ENCODE data around the gene ADA.
"Not testable (repeated sequence)": the region's sequence is repeated elsewhere in the genome, so short reads cannot be mapped to it uniquely, and the experiment has no call there.

Gene ADA

DNA sequence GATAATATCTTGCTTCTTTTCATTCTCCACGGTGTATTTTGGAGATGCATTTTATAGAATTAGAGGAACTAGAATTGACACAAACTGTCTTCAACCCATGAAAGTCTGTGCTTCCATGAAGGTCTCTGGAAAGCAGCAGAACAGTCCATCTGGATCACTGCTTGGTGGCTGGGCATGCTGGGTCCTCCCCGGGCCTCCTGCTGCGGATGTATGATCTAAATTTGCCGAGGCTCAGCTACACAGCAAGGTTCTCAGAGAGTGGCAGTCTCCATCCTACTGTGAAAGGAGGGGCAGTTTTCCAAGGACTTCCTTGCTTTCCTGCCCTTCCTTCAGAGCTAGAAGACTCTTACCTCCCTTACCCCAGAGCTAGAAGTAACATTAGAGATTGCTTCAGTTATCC lies 54.0 kb downstream of the ADA start:
- Histone ChIP-seq H3K9me3 (replicated peaks in 1 of 11) (no peaks in the 10 kb centered on the region), H3K27me3 (no peaks in the 10 kb centered on the region), H3K9ac (peak overlapping the region in 6 of 11 experiments; percentile 51 to 73 (median 66); a peak in 6 of 22 replicates), H3K27ac (peak overlapping the region in 10 of 11 experiments; percentile 56 to 81 (median 74); a peak in 17 of 22 replicates), H4K20me1 (peaks cover 0 to 7% (median 0%) of the 10 kb centered on the region in 11 experiments; a peak in 3 of 22 replicates), H3K4me3 (no peak overlapping the region), H3K4me2 (peak overlapping the region; percentile 68 to 94 (median 87)), H3K36me3 (peaks cover 0 to 15% (median 0%) of the 10 kb centered on the region in 11 experiments; a peak in 7 of 22 replicates), H3K4me1 (peaks cover 82 to 100% (median 97%) of the 10 kb centered on the region in 10 experiments)
- no peak for TF ChIP-seq Cebpa-rat (IDR thresholded peaks at IDR 0.05)

GRCh38 chr20:44596876-44597275 lies 54.6 kb downstream of the ADA start:
- Histone ChIP-seq H3K27me3 (no peaks in the 10 kb centered on the region), H3K9me3 (replicated peaks in 1 of 11) (no peaks in the 10 kb centered on the region), H3K4me3 (no peak overlapping the region), H3K9ac (peak overlapping the region in 1 of 11 experiments; percentile 16; a peak in 1 of 22 replicates), H3K4me2 (peak overlapping the region in 6 of 11 experiments; percentile 12 to 93 (median 86); a peak in 10 of 22 replicates), H3K36me3 (peaks cover 0 to 21% (median under 1%) of the 10 kb centered on the region in 11 experiments; a peak in 6 of 22 replicates), H4K20me1 (peaks cover 0 to 7% (median 0%) of the 10 kb centered on the region in 11 experiments; a peak in 3 of 22 replicates), H3K4me1 (peaks cover 80 to 100% (median 97%) of the 10 kb centered on the region in 10 experiments), H3K27ac (peak overlapping the region in 4 of 11 experiments; percentile 1 to 79 (median 16); a peak in 1 of 22 replicates)
- no peak for TF ChIP-seq Cebpa-rat (IDR thresholded peaks at IDR 0.05)

- 0 out of 22 replicates have a peak overlapping the region, but pooled peaks of 3 of the 11 experiments have one; percentile 5 to 18 (median 13) for H3K27ac ChIP-seq
- peaks cover 75 to 98% (median 94%) of the 10 kb centered on the region in 10 experiments for H3K4me1 ChIP-seq
- no peak overlapping the region for H3K9ac ChIP-seq
- H3K4me2 ChIP-seq = peak overlapping the region in 6 of 11 experiments; percentile 0 to 93 (median 66); a peak in 8 of 22 replicates
- no peak for TF ChIP-seq Cebpa-rat (IDR thresholded peaks at IDR 0.05)
- H3K36me3 ChIP-seq = peaks cover 0 to 27% (median 4%) of the 10 kb centered on the region in 11 experiments; a peak in 14 of 22 replicates
- H4K20me1 ChIP-seq = peaks cover 0 to 2% (median 0%) of the 10 kb centered on the region in 11 experiments; a peak in 1 of 22 replicates
- H3K9me3 ChIP-seq (replicated peaks in 1 of 11) = no peaks in the 10 kb centered on the region
- no peak overlapping the region for H3K4me3 ChIP-seq
- H3K27me3 ChIP-seq = no peaks in the 10 kb centered on the region
Observed at GRCh38 chr20:44596010-44596409, 55.5 kb downstream of the ADA start.

DNA sequence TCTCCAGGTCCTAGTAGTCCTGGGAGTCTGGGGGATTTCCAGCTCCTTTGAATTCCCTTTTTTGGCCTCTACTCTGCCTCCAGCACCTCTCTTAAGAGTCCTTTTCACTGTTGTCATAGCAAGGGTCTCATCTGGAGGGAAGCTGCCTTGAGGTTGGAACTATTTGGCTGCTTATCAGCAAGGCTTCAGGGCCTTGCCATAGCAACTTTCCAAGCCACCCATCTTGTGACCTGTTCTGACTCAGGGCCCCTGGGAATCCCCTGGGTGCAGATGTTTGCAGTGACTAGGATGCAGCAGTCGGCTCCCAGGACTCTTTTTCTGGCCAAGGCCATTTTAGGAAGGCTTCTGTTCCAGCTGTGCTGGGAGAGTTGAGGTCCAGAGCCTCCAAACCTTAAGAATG lies 56.8 kb downstream of the ADA start:
- Histone ChIP-seq H3K4me1 (peaks cover 72 to 95% (median 91%) of the 10 kb centered on the region in 10 experiments), H4K20me1 (no peaks in the 10 kb centered on the region), H3K9me3 (replicated peaks in 1 of 11) (no peaks in the 10 kb centered on the region), H3K36me3 (peaks cover 0 to 40% (median 15%) of the 10 kb centered on the region in 11 experiments; a peak in 19 of 22 replicates), H3K4me2 (peak overlapping the region; percentile 47 to 93 (median 73)), H3K9ac (peak overlapping the region in 7 of 11 experiments; percentile 2 to 43 (median 20); a peak in 9 of 22 replicates), H3K4me3 (peak overlapping the region in 1 of 10 experiments; percentile 5; a peak in 1 of 20 replicates), H3K27ac (peak overlapping the region in 10 of 11 experiments; percentile 26 to 65 (median 58); a peak in 21 of 22 replicates), H3K27me3 (no peaks in the 10 kb centered on the region)
- TF ChIP-seq Cebpa-rat (IDR thresholded peaks at IDR 0.05) = no peak

- Histone ChIP-seq H3K4me2 (peak overlapping the region; percentile 47 to 93 (median 73)), H3K27ac (peak overlapping the region in 10 of 11 experiments; percentile 26 to 65 (median 58); a peak in 18 of 22 replicates), H3K9me3 (replicated peaks in 1 of 11) (no peaks in the 10 kb centered on the region), H4K20me1 (no peaks in the 10 kb centered on the region), H3K4me3 (peak overlapping the region in 1 of 10 experiments; percentile 5; a peak in 1 of 20 replicates), H3K4me1 (peaks cover 66 to 85% (median 82%) of the 10 kb centered on the region in 10 experiments), H3K9ac (peak overlapping the region in 2 of 11 experiments; percentile 20 to 27; a peak in 2 of 22 replicates), H3K27me3 (no peaks in the 10 kb centered on the region), H3K36me3 (peaks cover 0 to 42% (median 18%) of the 10 kb centered on the region in 11 experiments; a peak in 19 of 22 replicates)
- peak in 2 of 11 experiments; percentile 30 to 32; a peak in 1 of 22 replicates for TF ChIP-seq Cebpa-rat (IDR thresholded peaks at IDR 0.05)
Observed at GRCh38 chr20:44593751-44594150, 57.7 kb downstream of the ADA start.

GRCh38 chr20:44592366-44592765 lies 59.1 kb downstream of the ADA start:
- Histone ChIP-seq H3K9me3 (replicated peaks in 1 of 11) (0 out of 22 replicates have a peak, but pooled peaks cover 0 to 5% (median 0%) of the 10 kb centered on the region in 11 experiments), H3K27me3 (no peaks in the 10 kb centered on the region), H3K4me2 (peak overlapping the region in 8 of 11 experiments; percentile 21 to 93 (median 64); a peak in 8 of 22 replicates), H4K20me1 (no peaks in the 10 kb centered on the region), H3K27ac (peak overlapping the region in 3 of 11 experiments; percentile 1 to 41 (median 15); a peak in 2 of 22 replicates), H3K9ac (0 out of 22 replicates have a peak overlapping the region, but pooled peaks of 1 of the 11 experiments have one; percentile 0), H3K36me3 (peaks cover 0 to 42% (median 18%) of the 10 kb centered on the region in 11 experiments; a peak in 19 of 22 replicates), H3K4me1 (peaks cover 66 to 85% (median 80%) of the 10 kb centered on the region in 10 experiments), H3K4me3 (no peak overlapping the region)
- no peak for TF ChIP-seq Cebpa-rat (IDR thresholded peaks at IDR 0.05)

GRCh38 chr20:44590980-44591778 lies 60.3 kb downstream of the ADA start:
- Histone ChIP-seq H3K36me3 (peaks cover 0 to 34% (median 18%) of the 10 kb centered on the region in 11 experiments; a peak in 19 of 22 replicates), H3K4me2 (peak overlapping the region; percentile 52 to 79 (median 70))
- TF ChIP-seq Cebpa-rat (IDR thresholded peaks at IDR 0.05) = no peak

DNA sequence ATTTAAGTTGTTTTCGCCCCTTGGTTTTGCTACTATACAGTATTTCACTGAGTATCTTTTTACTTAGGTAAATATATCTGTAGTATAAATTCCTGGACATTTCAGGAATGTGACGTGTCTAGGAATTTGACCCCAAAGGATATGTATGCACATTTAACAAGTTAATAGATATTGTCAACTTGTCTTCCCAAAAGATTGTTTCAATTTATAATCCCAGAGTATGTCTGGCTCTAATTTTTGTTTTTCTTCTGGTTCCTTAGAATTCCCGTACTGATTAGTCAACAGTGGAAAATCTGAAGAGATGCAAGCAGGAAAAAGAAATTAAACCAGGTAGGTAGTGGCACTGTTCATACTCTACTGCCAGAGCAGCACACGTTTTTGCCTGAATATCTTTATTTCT lies 62.0 kb downstream of the ADA start:
- Histone ChIP-seq H3K4me1 (peaks cover 73 to 88% (median 83%) of the 10 kb centered on the region in 10 experiments), H3K27me3 (no peaks in the 10 kb centered on the region), H3K4me3 (no peak overlapping the region), H3K9ac (no peak overlapping the region), H3K9me3 (replicated peaks in 1 of 11) (0 out of 22 replicates have a peak, but pooled peaks cover 0 to 5% (median 0%) of the 10 kb centered on the region in 11 experiments), H4K20me1 (no peaks in the 10 kb centered on the region), H3K36me3 (peaks cover 0 to 33% (median 18%) of the 10 kb centered on the region in 11 experiments; a peak in 19 of 22 replicates), H3K27ac (no peak overlapping the region), H3K4me2 (no peak overlapping the region)
- no peak for TF ChIP-seq Cebpa-rat (IDR thresholded peaks at IDR 0.05)

More at GRCh38 chr20:44590980-44591778, 60.3 kb downstream of the ADA start:
- H3K4me1 ChIP-seq = peaks cover 71 to 85% (median 80%) of the 10 kb centered on the region in 10 experiments
- 0 out of 22 replicates have a peak overlapping the region, but pooled peaks of 1 of the 11 experiments have one; percentile 23 for H3K9ac ChIP-seq
- H3K27ac ChIP-seq = no peak overlapping the region
- no peaks in the 10 kb centered on the region for H4K20me1 ChIP-seq
- H3K9me3 ChIP-seq (replicated peaks in 1 of 11) = 0 out of 22 replicates have a peak, but pooled peaks cover 0 to 5% (median 0%) of the 10 kb centered on the region in 11 experiments
- H3K27me3 ChIP-seq = no peaks in the 10 kb centered on the region
- no peak overlapping the region; a peak in 1 of 20 replicates for H3K4me3 ChIP-seq

GRCh38 chr20:44588321-44588720 lies 63.2 kb downstream of the ADA start:
- Histone ChIP-seq H3K4me1 (peaks cover 73 to 88% (median 83%) of the 10 kb centered on the region in 10 experiments), H3K36me3 (peaks cover 0 to 33% (median 18%) of the 10 kb centered on the region in 11 experiments; a peak in 19 of 22 replicates), H3K27ac (0 out of 22 replicates have a peak overlapping the region, but pooled peaks of 1 of the 11 experiments have one; percentile 57), H3K4me2 (peak overlapping the region; percentile 86 to 97 (median 90))
- not testable (repeated sequence) for H3K9ac ChIP-seq; H3K27me3 ChIP-seq; H3K4me3 ChIP-seq; H4K20me1 ChIP-seq; H3K9me3 ChIP-seq (replicated peaks in 1 of 11)

All from BLaER1 treated with 17β-estradiol and CSF1 and Interleukin-3, amounts not matched to agents 10 nM and 100 nM (cell line).